HEK293 (cell line): ENCODE measurements around the gene CRY2.

Experiments used
- BCL11B ChIP-seq: fragments of 450-650 bp; formaldehyde crosslinking; IDR thresholded peaks from 2 replicates; pipeline ENCODE4 v1.5.1; 2016; ENCODE audit warnings: low read depth, missing biosample characterization, missing genetic modification characterization
- EGR2 ChIP-seq: fragments of 450-650 bp; formaldehyde crosslinking; IDR thresholded peaks from 2 replicates; pipeline ENCODE4 v1.5.1; 2016; ENCODE audit warnings: low read depth, missing biosample characterization, missing genetic modification characterization
- SALL2 ChIP-seq: fragments of 450-650 bp; formaldehyde crosslinking; IDR thresholded peaks from 2 replicates; pipeline ENCODE4 v1.5.0; 2017; ENCODE audit warnings: missing biosample characterization, mild to moderate bottlenecking, missing genetic modification characterization, borderline replicate concordance
- SP3 ChIP-seq: fragments of 450-650 bp; formaldehyde crosslinking; IDR thresholded peaks from 2 replicates; pipeline ENCODE4 v1.5.1; 2016; ENCODE audit warnings: missing biosample characterization, missing genetic modification characterization
- ZBTB8A ChIP-seq: fragments of 450-650 bp; formaldehyde crosslinking; IDR thresholded peaks from 2 replicates; pipeline ENCODE4 v1.5.1; 2016; ENCODE audit warnings: missing biosample characterization, missing genetic modification characterization
- ZFP69B ChIP-seq: fragments of 450-650 bp; formaldehyde crosslinking; IDR thresholded peaks from 2 replicates; pipeline ENCODE4 v1.5.1; 2016; ENCODE audit warnings: missing biosample characterization, missing genetic modification characterization
- ZNF114 ChIP-seq: fragments of 450-650 bp; formaldehyde crosslinking; IDR thresholded peaks from 2 replicates; pipeline ENCODE4 v1.5.0; 2017; ENCODE audit warnings: missing biosample characterization, missing genetic modification characterization
- ZNF155 ChIP-seq: fragments of 450-650 bp; formaldehyde crosslinking; IDR thresholded peaks from 2 replicates; pipeline ENCODE4 v1.5.1; 2016; ENCODE audit warnings: missing biosample characterization, missing genetic modification characterization
- ZNF521 ChIP-seq: fragments of 450-650 bp; formaldehyde crosslinking; IDR thresholded peaks from 2 replicates; pipeline ENCODE4 v1.5.1; 2017; ENCODE audit warnings: missing biosample characterization, mild to moderate bottlenecking, missing genetic modification characterization
- ZNF549 ChIP-seq: fragments of 450-650 bp; IDR thresholded peaks from 2 replicates; pipeline ENCODE4 v1.5.1; 2018; ENCODE audit warnings: missing biosample characterization, missing genetic modification characterization, mild to moderate bottlenecking, inconsistent platforms, moderate library complexity
- ZNF571 ChIP-seq: fragments of 450-650 bp; formaldehyde crosslinking; IDR thresholded peaks from 2 replicates; pipeline ENCODE4 v1.5.0; 2017; ENCODE audit warnings: missing biosample characterization, missing genetic modification characterization
- ZNF654 ChIP-seq: fragments of 450-650 bp; formaldehyde crosslinking; IDR thresholded peaks from 2 replicates; pipeline ENCODE4 v1.5.1; 2016; ENCODE audit warnings: low read depth, missing biosample characterization, missing genetic modification characterization
- ZNF701 ChIP-seq: fragments of 450-650 bp; formaldehyde crosslinking; IDR thresholded peaks from 2 replicates; pipeline ENCODE4 v1.5.1; 2016; ENCODE audit warnings: missing biosample characterization, missing genetic modification characterization
- TF ChIP-seq, protein P1 (sequence below): fragments of 450-650 bp; formaldehyde crosslinking; IDR thresholded peaks from 2 replicates; pipeline ENCODE4 v1.5.1; 2016; ENCODE audit warnings: missing biosample characterization, missing genetic modification characterization
- TF ChIP-seq, protein P2 (sequence below): fragments of 450-650 bp; formaldehyde crosslinking; IDR thresholded peaks from 2 replicates; pipeline ENCODE4 v1.5.1; 2017; ENCODE audit warnings: missing biosample characterization, missing genetic modification characterization
- TF ChIP-seq, protein P3 (sequence below): fragments of 450-650 bp; formaldehyde crosslinking; IDR thresholded peaks from 2 replicates; pipeline ENCODE4 v1.5.1; 2016; ENCODE audit warnings: missing biosample characterization, missing genetic modification characterization
- TF ChIP-seq, protein P4 (sequence below): sonication (generic); formaldehyde crosslinking; IDR thresholded peaks from 2 replicates; pipeline ENCODE4 v1.8.1; 2022; ENCODE audit warnings: mild to moderate bottlenecking, moderate library complexity, missing genetic modification reagents
- TF ChIP-seq, protein P5 (sequence below): IDR thresholded peaks from 2 replicates; pipeline ENCODE4 v1.6.1; 2011; ENCODE audit warnings: mild to moderate bottlenecking, low read depth, low read length, borderline replicate concordance
- TF ChIP-seq, protein P6 (sequence below): fragments of 450-650 bp; formaldehyde crosslinking; conservative IDR thresholded peaks from 2 replicates; pipeline ENCODE4 v1.5.1; 2016; ENCODE audit warnings: low read depth, missing biosample characterization, missing genetic modification characterization
- TF ChIP-seq, protein P7 (sequence below): fragments of 450-650 bp; formaldehyde crosslinking; IDR thresholded peaks from 2 replicates; pipeline ENCODE4 v1.5.1; 2016; ENCODE audit warnings: missing biosample characterization, missing genetic modification characterization

CRY2 gene

DNA sequence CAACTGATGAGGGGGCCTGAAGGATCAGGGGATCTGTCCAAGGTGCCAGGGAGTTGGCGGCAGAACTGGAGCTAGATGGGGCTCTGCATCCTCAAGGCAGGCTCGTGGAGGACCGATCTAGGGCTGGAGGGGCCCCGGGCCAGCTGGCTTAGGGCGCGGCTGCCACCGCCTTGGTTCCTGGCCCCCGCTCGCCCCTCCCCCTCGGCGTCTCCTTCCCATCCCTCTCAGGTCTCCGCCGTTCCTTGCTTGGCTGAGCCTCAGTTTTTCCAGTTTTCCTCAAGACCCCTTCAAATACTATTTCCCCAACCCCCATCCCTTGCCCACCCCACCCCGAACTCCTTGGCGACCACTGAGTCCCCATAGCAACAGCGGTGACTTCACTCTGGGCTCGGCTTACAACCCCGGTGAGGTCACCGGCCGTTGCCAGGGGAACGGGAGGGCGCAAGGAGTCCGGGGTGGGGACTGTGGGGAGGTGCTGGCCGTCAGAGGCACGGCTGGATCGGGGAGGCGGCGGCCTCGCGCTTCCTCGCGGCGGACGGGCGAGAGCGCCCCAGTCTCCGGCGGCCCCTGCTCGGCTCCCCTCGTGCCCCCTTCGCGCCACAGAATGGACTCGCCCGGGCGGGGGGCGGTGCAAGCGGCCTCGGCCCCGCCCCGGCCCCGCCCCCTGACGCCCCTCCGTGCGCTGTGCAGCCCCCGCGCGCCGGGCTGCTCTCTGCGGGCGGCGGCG is 52.3 kb downstream of the CRY2 start (continued):
- TF ChIP-seq ZNF654 (tag by site-specific recombination) (no peak), BCL11B (tag by site-specific recombination) (no peak), ZNF549 (tag by site-specific recombination) (no peak), ZNF155 (tag by site-specific recombination) (no peak), EGR2 (tag by site-specific recombination) (no peak), SP3 (peak; percentile 72), ZNF571 (tag by site-specific recombination) (no peak), ZNF701 (tag by site-specific recombination) (no peak), ZNF521 (tag by site-specific recombination) (no peak), ZNF114 (tag by site-specific recombination) (no peak), ZBTB8A (tag by site-specific recombination) (peak; percentile 31; the same call in 1 of the 2 replicates), ZFP69B (no peak), SALL2 (tag by site-specific recombination) (no peak)
- TF ChIP-seq, protein P1, sequence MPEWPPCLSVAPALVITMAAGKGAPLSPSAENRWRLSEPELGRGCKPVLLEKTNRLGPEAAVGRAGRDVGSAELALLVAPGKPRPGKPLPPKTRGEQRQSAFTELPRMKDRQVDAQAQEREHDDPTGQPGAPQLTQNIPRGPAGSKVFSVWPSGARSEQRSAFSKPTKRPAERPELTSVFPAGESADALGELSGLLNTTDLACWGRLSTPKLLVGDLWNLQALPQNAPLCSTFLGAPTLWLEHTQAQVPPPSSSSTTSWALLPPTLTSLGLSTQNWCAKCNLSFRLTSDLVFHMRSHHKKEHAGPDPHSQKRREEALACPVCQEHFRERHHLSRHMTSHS = no peak
- TF ChIP-seq, protein P2, sequence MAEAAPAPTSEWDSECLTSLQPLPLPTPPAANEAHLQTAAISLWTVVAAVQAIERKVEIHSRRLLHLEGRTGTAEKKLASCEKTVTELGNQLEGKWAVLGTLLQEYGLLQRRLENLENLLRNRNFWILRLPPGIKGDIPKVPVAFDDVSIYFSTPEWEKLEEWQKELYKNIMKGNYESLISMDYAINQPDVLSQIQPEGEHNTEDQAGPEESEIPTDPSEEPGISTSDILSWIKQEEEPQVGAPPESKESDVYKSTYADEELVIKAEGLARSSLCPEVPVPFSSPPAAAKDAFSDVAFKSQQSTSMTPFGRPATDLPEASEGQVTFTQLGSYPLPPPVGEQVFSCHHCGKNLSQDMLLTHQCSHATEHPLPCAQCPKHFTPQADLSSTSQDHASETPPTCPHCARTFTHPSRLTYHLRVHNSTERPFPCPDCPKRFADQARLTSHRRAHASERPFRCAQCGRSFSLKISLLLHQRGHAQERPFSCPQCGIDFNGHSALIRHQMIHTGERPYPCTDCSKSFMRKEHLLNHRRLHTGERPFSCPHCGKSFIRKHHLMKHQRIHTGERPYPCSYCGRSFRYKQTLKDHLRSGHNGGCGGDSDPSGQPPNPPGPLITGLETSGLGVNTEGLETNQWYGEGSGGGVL = no peak
- TF ChIP-seq, protein P3, sequence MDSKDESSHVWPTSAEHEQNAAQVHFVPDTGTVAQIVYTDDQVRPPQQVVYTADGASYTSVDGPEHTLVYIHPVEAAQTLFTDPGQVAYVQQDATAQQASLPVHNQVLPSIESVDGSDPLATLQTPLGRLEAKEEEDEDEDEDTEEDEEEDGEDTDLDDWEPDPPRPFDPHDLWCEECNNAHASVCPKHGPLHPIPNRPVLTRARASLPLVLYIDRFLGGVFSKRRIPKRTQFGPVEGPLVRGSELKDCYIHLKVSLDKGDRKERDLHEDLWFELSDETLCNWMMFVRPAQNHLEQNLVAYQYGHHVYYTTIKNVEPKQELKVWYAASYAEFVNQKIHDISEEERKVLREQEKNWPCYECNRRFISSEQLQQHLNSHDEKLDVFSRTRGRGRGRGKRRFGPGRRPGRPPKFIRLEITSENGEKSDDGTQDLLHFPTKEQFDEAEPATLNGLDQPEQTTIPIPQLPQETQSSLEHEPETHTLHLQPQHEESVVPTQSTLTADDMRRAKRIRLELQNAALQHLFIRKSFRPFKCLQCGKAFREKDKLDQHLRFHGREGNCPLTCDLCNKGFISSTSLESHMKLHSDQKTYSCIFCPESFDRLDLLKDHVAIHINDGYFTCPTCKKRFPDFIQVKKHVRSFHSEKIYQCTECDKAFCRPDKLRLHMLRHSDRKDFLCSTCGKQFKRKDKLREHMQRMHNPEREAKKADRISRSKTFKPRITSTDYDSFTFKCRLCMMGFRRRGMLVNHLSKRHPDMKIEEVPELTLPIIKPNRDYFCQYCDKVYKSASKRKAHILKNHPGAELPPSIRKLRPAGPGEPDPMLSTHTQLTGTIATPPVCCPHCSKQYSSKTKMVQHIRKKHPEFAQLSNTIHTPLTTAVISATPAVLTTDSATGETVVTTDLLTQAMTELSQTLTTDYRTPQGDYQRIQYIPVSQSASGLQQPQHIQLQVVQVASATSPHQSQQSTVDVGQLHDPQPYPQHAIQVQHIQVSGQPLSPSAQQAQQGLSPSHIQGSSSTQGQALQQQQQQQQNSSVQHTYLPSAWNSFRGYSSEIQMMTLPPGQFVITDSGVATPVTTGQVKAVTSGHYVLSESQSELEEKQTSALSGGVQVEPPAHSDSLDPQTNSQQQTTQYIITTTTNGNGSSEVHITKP (tag by site-specific recombination) = peak; percentile 98
- TF ChIP-seq, protein P4, sequence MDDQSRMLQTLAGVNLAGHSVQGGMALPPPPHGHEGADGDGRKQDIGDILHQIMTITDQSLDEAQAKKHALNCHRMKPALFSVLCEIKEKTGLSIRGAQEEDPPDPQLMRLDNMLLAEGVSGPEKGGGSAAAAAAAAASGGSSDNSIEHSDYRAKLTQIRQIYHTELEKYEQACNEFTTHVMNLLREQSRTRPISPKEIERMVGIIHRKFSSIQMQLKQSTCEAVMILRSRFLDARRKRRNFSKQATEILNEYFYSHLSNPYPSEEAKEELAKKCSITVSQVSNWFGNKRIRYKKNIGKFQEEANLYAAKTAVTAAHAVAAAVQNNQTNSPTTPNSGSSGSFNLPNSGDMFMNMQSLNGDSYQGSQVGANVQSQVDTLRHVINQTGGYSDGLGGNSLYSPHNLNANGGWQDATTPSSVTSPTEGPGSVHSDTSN (CRISPR knock-in tag) = no peak
- TF ChIP-seq, protein P5, sequence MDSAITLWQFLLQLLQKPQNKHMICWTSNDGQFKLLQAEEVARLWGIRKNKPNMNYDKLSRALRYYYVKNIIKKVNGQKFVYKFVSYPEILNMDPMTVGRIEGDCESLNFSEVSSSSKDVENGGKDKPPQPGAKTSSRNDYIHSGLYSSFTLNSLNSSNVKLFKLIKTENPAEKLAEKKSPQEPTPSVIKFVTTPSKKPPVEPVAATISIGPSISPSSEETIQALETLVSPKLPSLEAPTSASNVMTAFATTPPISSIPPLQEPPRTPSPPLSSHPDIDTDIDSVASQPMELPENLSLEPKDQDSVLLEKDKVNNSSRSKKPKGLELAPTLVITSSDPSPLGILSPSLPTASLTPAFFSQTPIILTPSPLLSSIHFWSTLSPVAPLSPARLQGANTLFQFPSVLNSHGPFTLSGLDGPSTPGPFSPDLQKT = no peak
- TF ChIP-seq, protein P6, sequence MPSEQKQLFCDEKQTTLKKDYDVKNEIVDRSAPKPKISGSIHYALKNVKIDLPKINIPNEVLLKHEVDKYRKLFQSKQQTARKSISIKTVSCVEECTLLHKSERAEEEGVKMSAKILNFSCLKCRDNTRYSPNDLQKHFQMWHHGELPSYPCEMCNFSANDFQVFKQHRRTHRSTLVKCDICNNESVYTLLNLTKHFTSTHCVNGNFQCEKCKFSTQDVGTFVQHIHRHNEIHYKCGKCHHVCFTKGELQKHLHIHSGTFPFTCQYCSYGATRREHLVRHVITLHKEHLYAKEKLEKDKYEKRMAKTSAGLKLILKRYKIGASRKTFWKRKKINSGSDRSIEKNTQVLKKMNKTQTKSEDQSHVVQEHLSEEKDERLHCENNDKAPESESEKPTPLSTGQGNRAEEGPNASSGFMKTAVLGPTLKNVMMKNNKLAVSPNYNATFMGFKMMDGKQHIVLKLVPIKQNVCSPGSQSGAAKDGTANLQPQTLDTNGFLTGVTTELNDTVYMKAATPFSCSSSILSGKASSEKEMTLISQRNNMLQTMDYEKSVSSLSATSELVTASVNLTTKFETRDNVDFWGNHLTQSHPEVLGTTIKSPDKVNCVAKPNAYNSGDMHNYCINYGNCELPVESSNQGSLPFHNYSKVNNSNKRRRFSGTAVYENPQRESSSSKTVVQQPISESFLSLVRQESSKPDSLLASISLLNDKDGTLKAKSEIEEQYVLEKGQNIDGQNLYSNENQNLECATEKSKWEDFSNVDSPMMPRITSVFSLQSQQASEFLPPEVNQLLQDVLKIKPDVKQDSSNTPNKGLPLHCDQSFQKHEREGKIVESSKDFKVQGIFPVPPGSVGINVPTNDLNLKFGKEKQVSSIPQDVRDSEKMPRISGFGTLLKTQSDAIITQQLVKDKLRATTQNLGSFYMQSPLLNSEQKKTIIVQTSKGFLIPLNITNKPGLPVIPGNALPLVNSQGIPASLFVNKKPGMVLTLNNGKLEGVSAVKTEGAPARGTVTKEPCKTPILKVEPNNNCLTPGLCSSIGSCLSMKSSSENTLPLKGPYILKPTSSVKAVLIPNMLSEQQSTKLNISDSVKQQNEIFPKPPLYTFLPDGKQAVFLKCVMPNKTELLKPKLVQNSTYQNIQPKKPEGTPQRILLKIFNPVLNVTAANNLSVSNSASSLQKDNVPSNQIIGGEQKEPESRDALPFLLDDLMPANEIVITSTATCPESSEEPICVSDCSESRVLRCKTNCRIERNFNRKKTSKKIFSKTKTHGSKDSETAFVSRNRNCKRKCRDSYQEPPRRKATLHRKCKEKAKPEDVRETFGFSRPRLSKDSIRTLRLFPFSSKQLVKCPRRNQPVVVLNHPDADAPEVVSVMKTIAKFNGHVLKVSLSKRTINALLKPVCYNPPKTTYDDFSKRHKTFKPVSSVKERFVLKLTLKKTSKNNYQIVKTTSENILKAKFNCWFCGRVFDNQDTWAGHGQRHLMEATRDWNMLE (tag by site-specific recombination) = no peak
- TF ChIP-seq, protein P7, sequence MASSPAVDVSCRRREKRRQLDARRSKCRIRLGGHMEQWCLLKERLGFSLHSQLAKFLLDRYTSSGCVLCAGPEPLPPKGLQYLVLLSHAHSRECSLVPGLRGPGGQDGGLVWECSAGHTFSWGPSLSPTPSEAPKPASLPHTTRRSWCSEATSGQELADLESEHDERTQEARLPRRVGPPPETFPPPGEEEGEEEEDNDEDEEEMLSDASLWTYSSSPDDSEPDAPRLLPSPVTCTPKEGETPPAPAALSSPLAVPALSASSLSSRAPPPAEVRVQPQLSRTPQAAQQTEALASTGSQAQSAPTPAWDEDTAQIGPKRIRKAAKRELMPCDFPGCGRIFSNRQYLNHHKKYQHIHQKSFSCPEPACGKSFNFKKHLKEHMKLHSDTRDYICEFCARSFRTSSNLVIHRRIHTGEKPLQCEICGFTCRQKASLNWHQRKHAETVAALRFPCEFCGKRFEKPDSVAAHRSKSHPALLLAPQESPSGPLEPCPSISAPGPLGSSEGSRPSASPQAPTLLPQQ (tag by site-specific recombination) = no peak
